ENCODE measurements around the gene ASIC1. TPM values are rescaled to one million over a fixed set of nuclear protein-coding genes. Genes with fewer than 3 reads are reported as not detected.
A peak's percentile ranks its signal among the peaks of the same experiment; 100 is the strongest.
"Not testable (repeated sequence)": the region's sequence is repeated elsewhere in the genome, so short reads cannot be mapped to it uniquely, and the experiment has no call there.

The ASIC1 gene
- total RNA-seq, 4 donors from 2014 or later = 0.70 to 5.7 (median 1.5) TPM; not detected in 1

GRCh38 chr12:50083301-50083700 is 25.9 kb downstream of the ASIC1 start:
- H3K36me3 ChIP-seq = peaks cover 0 to 17% (median 0%) of the 10 kb centered on the region in 3 donors
- peak in 1 of 3 donors; percentile 14 for DNase-seq
- TF ChIP-seq POLR2A (IDR thresholded peaks at IDR 0.05) (no peak), CTCF (IDR thresholded peaks at IDR 0.05) (no peak)
- H3K27me3 ChIP-seq = no peaks in the 10 kb centered on the region
- peak overlapping the region in 3 of 4 donors; percentile 65 to 93 (median 81) for H3K27ac ChIP-seq
- H3K4me3 ChIP-seq = no peak overlapping the region
- peaks cover 0 to 34% (median 5%) of the 10 kb centered on the region in 4 donors for H3K4me1 ChIP-seq
- no peaks in the 10 kb centered on the region for H3K9me3 ChIP-seq

GRCh38 chr12:50084409-50084774 is 27.0 kb downstream of the ASIC1 start:
- not testable (repeated sequence) for H3K9me3 ChIP-seq, DNase-seq, H3K27me3 ChIP-seq
- peaks cover 0 to 34% (median 5%) of the 10 kb centered on the region in 4 donors for H3K4me1 ChIP-seq
- H3K4me3 ChIP-seq = peak overlapping the region; percentile 81 to 97 (median 88)
- H3K36me3 ChIP-seq = peaks cover 0 to 28% (median 0%) of the 10 kb centered on the region in 3 donors
- peak overlapping the region; percentile 92 to 99 (median 94) for H3K27ac ChIP-seq

- DNase-seq = peak; percentile 91 to 97 (median 92)
- H3K36me3 ChIP-seq = peaks cover 0 to 34% (median 0%) of the 10 kb centered on the region in 3 donors
- peak within 1 kb of the TSS; percentile 81 to 97 (median 88) for H3K4me3 ChIP-seq
- TF ChIP-seq POLR2A (IDR thresholded peaks at IDR 0.05) (peak in 1 of 2 donors; percentile 34), CTCF (IDR thresholded peaks at IDR 0.05) (peak in 3 of 6 experiments; percentile 13 to 31 (median 30))
- peaks cover 0 to 34% (median 5%) of the 10 kb centered on the region in 4 donors for H3K4me1 ChIP-seq
- H3K27ac ChIP-seq = peak within 1 kb of the TSS; percentile 92 to 99 (median 94)
- H3K9me3 ChIP-seq = no peaks in the 10 kb centered on the region
- H3K27me3 ChIP-seq = no peaks in the 10 kb centered on the region
Measured at GRCh38 chr12:50084775-50085614, 27.6 kb downstream of the ASIC1 start, which contains the start of gene SMARCD1. Gene SMARCD1 (plus strand): TSS chr12:50085342. CDS start chr12:50085370, 28 bp downstream.

- H3K36me3 ChIP-seq = peaks cover 0 to 41% (median 0%) of the 10 kb centered on the region in 3 donors
- no peak for TF ChIP-seq POLR2A (IDR thresholded peaks at IDR 0.05)
- TF ChIP-seq CTCF (IDR thresholded peaks at IDR 0.05) = no peak
- H3K27ac ChIP-seq = peak overlapping the region; percentile 92 to 99 (median 94)
- peaks cover 0 to 34% (median 5%) of the 10 kb centered on the region in 4 donors for H3K4me1 ChIP-seq
- H3K9me3 ChIP-seq = no peaks in the 10 kb centered on the region
- H3K27me3 ChIP-seq = no peaks in the 10 kb centered on the region
- H3K4me3 ChIP-seq = peak overlapping the region; percentile 81 to 97 (median 88)
- no peak for DNase-seq
Measured at GRCh38 chr12:50085615-50086072, 28.2 kb downstream of the ASIC1 start.

- Histone ChIP-seq H3K4me1 (peaks cover 0 to 30% (median 5%) of the 10 kb centered on the region in 4 donors), H3K36me3 (peaks cover 0 to 46% (median 0%) of the 10 kb centered on the region in 3 donors), H3K27me3 (no peaks in the 10 kb centered on the region), H3K27ac (peak overlapping the region; percentile 92 to 99 (median 94)), H3K9me3 (no peaks in the 10 kb centered on the region), H3K4me3 (peak overlapping the region in 2 of 4 donors; percentile 86 to 90)
- TF ChIP-seq CTCF (IDR thresholded peaks at IDR 0.05) (no peak), POLR2A (IDR thresholded peaks at IDR 0.05) (no peak)
- DNase-seq = peak in 1 of 3 donors; percentile 50
Measured at GRCh38 chr12:50086148-50086547, 28.8 kb downstream of the ASIC1 start.

- Histone ChIP-seq H3K9me3 (no peaks in the 10 kb centered on the region), H3K36me3 (peaks cover 0 to 56% (median 0%) of the 10 kb centered on the region in 3 donors), H3K27ac (no peak overlapping the region), H3K4me1 (peaks cover 0 to 23% (median 5%) of the 10 kb centered on the region in 4 donors), H3K27me3 (no peaks in the 10 kb centered on the region), H3K4me3 (no peak overlapping the region)
- peak in 1 of 3 donors; percentile 6 for DNase-seq
- TF ChIP-seq POLR2A (IDR thresholded peaks at IDR 0.05) (no peak), CTCF (IDR thresholded peaks at IDR 0.05) (no peak)
Measured at GRCh38 chr12:50087151-50087550, 29.8 kb downstream of the ASIC1 start.
